ENCODE measurements around the gene AQP5. TPM values are rescaled to one million over a fixed set of nuclear protein-coding genes. Genes with fewer than 3 reads are reported as not detected.
A peak's percentile ranks its signal among the peaks of the same experiment; 100 is the strongest.

Gene AQP5
- polyA plus RNA-seq, 3 donors = not detected

DNA sequence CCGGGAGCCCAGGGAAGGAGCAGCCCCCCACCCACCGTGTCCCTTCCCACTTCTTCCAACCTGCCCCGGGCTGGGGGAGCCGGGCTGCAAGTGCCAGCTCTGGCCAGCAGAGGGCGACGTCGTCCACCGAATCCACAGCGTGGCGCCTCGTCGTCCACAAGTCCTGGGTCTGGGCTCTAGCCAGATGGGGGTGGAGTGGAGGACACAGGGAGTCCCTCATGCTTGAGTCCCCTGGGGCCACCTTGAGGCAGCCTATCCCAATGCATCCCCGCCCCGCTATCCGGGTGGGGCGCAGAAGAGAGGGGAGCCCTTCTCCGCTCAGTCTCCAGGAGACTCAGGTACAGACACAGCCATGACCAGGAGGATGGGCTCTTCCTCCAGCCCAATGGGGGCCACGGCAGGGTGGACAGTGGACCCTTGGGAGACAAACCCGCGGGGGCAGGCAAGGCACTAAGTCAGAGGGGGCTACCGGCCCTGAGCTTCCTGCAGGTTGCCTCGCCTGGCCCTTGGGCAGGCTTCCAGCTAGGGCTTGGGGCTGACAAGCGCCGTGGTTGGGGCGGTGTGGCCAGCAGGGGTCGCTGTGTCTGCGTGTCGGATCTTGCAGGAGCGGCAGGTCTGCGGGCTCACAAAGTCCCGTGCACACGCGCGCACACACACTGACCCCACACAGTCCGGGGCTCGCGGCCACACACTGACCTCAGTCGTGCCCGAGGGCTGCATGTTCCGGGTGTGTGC lies 5.5 kb downstream of the AQP5 start:
- H3K9me3 ChIP-seq (replicated peaks in 1 of 2; ENCODE audit: control insufficient read depth in 1 of 2, insufficient read depth in 1 of 2, low read length in 2 of 2) = no peaks in the 10 kb centered on the region
- peak overlapping the region; percentile 86 for H2AFZ ChIP-seq (ENCODE audit: insufficient read depth, low read depth, low read length, poor library complexity, severe bottlenecking)
- TF ChIP-seq CTCF (IDR thresholded peaks at IDR 0.05) = peak; percentile 97
- no peaks in the 10 kb centered on the region for H4K20me1 ChIP-seq (ENCODE audit: insufficient read depth, low read length)
- Mint-ChIP-seq H3K27me3 (ENCODE audit: low read depth in 3 of 3) (peaks cover 48 to 56% (median 49%) of the 10 kb centered on the region in 3 donors), H3K4me1 (peaks cover 12% of the 10 kb centered on the region), H3K9me3 (peaks cover 0 to 2% (median 0%) of the 10 kb centered on the region in 7 donors), H3K4me3 (peak overlapping the region; percentile 73 to 85), H3K36me3 (no peaks in the 10 kb centered on the region), H3K27ac (peak overlapping the region in 3 of 7 donors; percentile 7 to 59 (median 49))
- peaks cover 9 to 72% of the 10 kb centered on the region in 2 donors for H3K27me3 ChIP-seq (ENCODE audit: control insufficient read depth in 2 of 2, insufficient read depth in 2 of 2, low read length in 2 of 2)
- H3K79me2 ChIP-seq (ENCODE audit: insufficient read depth, low read length) = no peaks in the 10 kb centered on the region
- H3K9ac ChIP-seq (ENCODE audit: insufficient read depth, low read length, poor library complexity, severe bottlenecking) = peak overlapping the region; percentile 15
- peak; percentile 83 to 88 (median 87) for DNase-seq
- H3K4me1 ChIP-seq (ENCODE audit: control insufficient read depth in 1 of 2, insufficient read depth in 2 of 2, low read length in 2 of 2) = peaks cover 19 to 26% of the 10 kb centered on the region in 2 donors
- intact Hi-C loops (cut with micrococcal nuclease) = loop anchor here (1.0 to 10.0 kb wide), 5 partner anchors 90 to 210 kb away; partner anchors contain the start of gene ASIC1 (in 2 of the 2)
- peak overlapping the region; percentile 84 for H3K4me2 ChIP-seq (replicated peaks; ENCODE audit: extremely low read depth, low read length, poor library complexity, severe bottlenecking)
- 2% methylated on average over 28 of the region's 40 CpGs for WGBS (ENCODE audit: insufficient coverage)
- no peak overlapping the region for H3K27ac ChIP-seq (ENCODE audit: low read depth in 1 of 2, low read length in 2 of 2)
- no peaks in the 10 kb centered on the region for H3K36me3 ChIP-seq (replicated peaks in 1 of 2; ENCODE audit: control insufficient read depth in 1 of 2, insufficient read depth in 2 of 2, low read length in 2 of 2)
- peak overlapping the region; percentile 10 to 75 (median 42) for H3K4me3 ChIP-seq (replicated peaks in 1 of 3; ENCODE audit: low read depth in 2 of 3, low read length in 3 of 3)

DNA sequence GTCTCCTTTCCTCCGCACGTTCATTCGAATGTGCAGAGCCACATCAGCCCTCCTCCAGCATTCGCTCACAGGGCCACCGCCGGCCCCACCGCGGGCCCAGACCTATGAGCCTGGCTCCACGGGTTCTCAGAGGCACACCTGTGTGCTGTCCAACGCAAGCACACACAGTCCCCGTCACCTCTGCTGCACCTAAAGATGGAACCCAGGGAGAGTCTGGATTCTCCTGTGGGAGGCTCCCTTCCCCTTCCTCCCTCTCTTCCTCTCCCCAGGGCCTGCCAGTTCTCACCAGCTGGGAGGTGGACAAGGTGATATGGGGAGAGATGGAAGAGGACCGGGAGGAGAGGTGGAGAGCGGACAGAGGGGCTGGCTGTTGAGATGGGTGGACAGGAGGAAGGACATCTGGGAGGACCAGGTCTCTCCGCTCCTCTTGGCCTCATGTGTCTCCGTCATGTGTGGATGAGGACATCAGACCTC lies 6.1 kb downstream of the AQP5 start:
- Mint-ChIP-seq H3K27ac (no peak overlapping the region), H3K4me3 (peak overlapping the region; percentile 73 to 83), H3K9me3 (peaks cover 0 to 2% (median 0%) of the 10 kb centered on the region in 7 donors), H3K27me3 (ENCODE audit: low read depth in 3 of 3) (peaks cover 43 to 51% (median 46%) of the 10 kb centered on the region in 3 donors), H3K36me3 (no peaks in the 10 kb centered on the region), H3K4me1 (peaks cover 12% of the 10 kb centered on the region)
- Histone ChIP-seq H3K9me3 (replicated peaks in 1 of 2; ENCODE audit: control insufficient read depth in 1 of 2, insufficient read depth in 1 of 2, low read length in 2 of 2) (no peaks in the 10 kb centered on the region), H3K27ac (ENCODE audit: low read depth in 1 of 2, low read length in 2 of 2) (no peak overlapping the region), H3K79me2 (ENCODE audit: insufficient read depth, low read length) (no peaks in the 10 kb centered on the region), H3K9ac (ENCODE audit: insufficient read depth, low read length, poor library complexity, severe bottlenecking) (peak overlapping the region; percentile 15), H3K4me3 (replicated peaks in 1 of 3; ENCODE audit: low read depth in 2 of 3, low read length in 3 of 3) (peak overlapping the region in 2 of 3 experiments; percentile 42 to 75), H2AFZ (ENCODE audit: insufficient read depth, low read depth, low read length, poor library complexity, severe bottlenecking) (peak overlapping the region; percentile 86), H3K36me3 (replicated peaks in 1 of 2; ENCODE audit: control insufficient read depth in 1 of 2, insufficient read depth in 2 of 2, low read length in 2 of 2) (no peaks in the 10 kb centered on the region), H3K27me3 (ENCODE audit: control insufficient read depth in 2 of 2, insufficient read depth in 2 of 2, low read length in 2 of 2) (peaks cover 4 to 66% of the 10 kb centered on the region in 2 donors), H3K4me1 (ENCODE audit: control insufficient read depth in 1 of 2, insufficient read depth in 2 of 2, low read length in 2 of 2) (peaks cover 19 to 26% of the 10 kb centered on the region in 2 donors), H3K4me2 (replicated peaks; ENCODE audit: extremely low read depth, low read length, poor library complexity, severe bottlenecking) (peak overlapping the region; percentile 84), H4K20me1 (ENCODE audit: insufficient read depth, low read length) (no peaks in the 10 kb centered on the region)
- WGBS (ENCODE audit: insufficient coverage) = 4% methylated on average over 8 of the region's 15 CpGs
- intact Hi-C loops (cut with micrococcal nuclease) = loop anchor here (1.0 to 10.0 kb wide), 5 partner anchors 89 to 209 kb away; partner anchors contain the start of gene ASIC1 (in 2 of the 2)
- no peak for TF ChIP-seq CTCF (IDR thresholded peaks at IDR 0.05)
- no peak for DNase-seq

Data from CD14-positive monocyte (primary cell).